Stimulated activated CD4-positive, alpha-beta T cell treated with anti-CD3 and anti-CD28 coated beads, Interleukin-4, amount 100 ng/mL, for 4 hours (primary cell): ENCODE results near the gene AUTS2.

Experiments used
- DNase-seq, 2 experiments: peaks; one replicate each; pipeline ENCODE4 v3.0.0-alpha.2; 2020

Gene AUTS2

GRCh38 chr7:69799990-69800389 is 201.7 kb downstream of the AUTS2 start:
- no peak for DNase-seq

GRCh38 chr7:69800495-69800894 is 202.2 kb downstream of the AUTS2 start:
- no peak for DNase-seq

- no peak for DNase-seq
These were observed 203.7 kb downstream of the AUTS2 start for GRCh38 chr7:69801729-69802682.

GRCh38 chr7:69803699-69804516 is 205.6 kb downstream of the AUTS2 start:
- no peak for DNase-seq

- no peak for DNase-seq
These were observed 206.7 kb downstream of the AUTS2 start for GRCh38 chr7:69804962-69805361.

GRCh38 chr7:69808391-69808790 is 210.1 kb downstream of the AUTS2 start:
- DNase-seq: no peak

- DNase-seq: no peak
These were observed 213.4 kb downstream of the AUTS2 start for GRCh38 chr7:69811476-69812308.

- DNase-seq: no peak
These were observed 214.5 kb downstream of the AUTS2 start for GRCh38 chr7:69812756-69813155.

- no peak for DNase-seq
These were observed 215.5 kb downstream of the AUTS2 start for GRCh38 chr7:69813637-69814240.

- DNase-seq: no peak
These were observed 216.2 kb downstream of the AUTS2 start for GRCh38 chr7:69814421-69814962.

GRCh38 chr7:69816501-69816900 is 218.2 kb downstream of the AUTS2 start:
- DNase-seq: no peak

- no peak for DNase-seq
These were observed 218.8 kb downstream of the AUTS2 start for GRCh38 chr7:69817121-69817520.

- DNase-seq: no peak
These were observed 219.8 kb downstream of the AUTS2 start for GRCh38 chr7:69817841-69818635.

- DNase-seq: no peak
These were observed 220.5 kb downstream of the AUTS2 start for GRCh38 chr7:69818636-69819332.

GRCh38 chr7:69819333-69819705 is 221.0 kb downstream of the AUTS2 start:
- no peak for DNase-seq

GRCh38 chr7:69820479-69821192 is 222.4 kb downstream of the AUTS2 start:
- DNase-seq: no peak

GRCh38 chr7:69822386-69822785 is 224.1 kb downstream of the AUTS2 start:
- DNase-seq: no peak

GRCh38 chr7:69823151-69823744 is 225.0 kb downstream of the AUTS2 start:
- no peak for DNase-seq
